ENCODE results near the gene CLEC2D. TPM values are rescaled to one million over a fixed set of nuclear protein-coding genes. Genes with fewer than 3 reads are reported as not detected.
A peak's percentile ranks its signal among the peaks of the same experiment; 100 is the strongest.
"Not testable (repeated sequence)": the region's sequence is repeated elsewhere in the genome, so short reads cannot be mapped to it uniquely, and the experiment has no call there.

Gene CLEC2D
- total and polyA plus RNA-seq, 5 experiments from 2014 or later, result 315 to 438 (median 389) TPM

GRCh38 chr12:9642606-9643265, 26.8 kb upstream of the CLEC2D start:
- Mint-ChIP-seq H3K36me3 (peaks cover 0 to 17% (median 5%) of the 10 kb centered on the region in 3 donors), H3K27me3 (no peaks in the 10 kb centered on the region), H3K4me1 (peaks cover 23 to 75% (median 65%) of the 10 kb centered on the region in 4 donors), H3K9me3 (peaks cover 0 to 23% (median 9%) of the 10 kb centered on the region in 9 donors), H3K27ac (peak overlapping the region; percentile 41 to 95 (median 83)), H3K4me3 (peak overlapping the region; percentile 8 to 72 (median 59))
- ATAC-seq, result no peak
- DNase-seq, result no peak
- POLR2A ChIA-PET, result interaction anchor here (0.6 to 1.2 kb wide), 4 partner anchors 11 to 100 kb away, joined by 3 to 4 read pairs (median 3); no protein-coding TSS in a partner anchor

- DNase-seq (no peak), ATAC-seq (no peak)
- Mint-ChIP-seq H3K27me3 (no peaks in the 10 kb centered on the region), H3K27ac (peak overlapping the region; percentile 41 to 95 (median 83)), H3K4me1 (peaks cover 23 to 73% (median 60%) of the 10 kb centered on the region in 4 donors), H3K9me3 (peaks cover 0 to 23% (median 9%) of the 10 kb centered on the region in 9 donors), H3K36me3 (peaks cover under 1 to 17% (median 5%) of the 10 kb centered on the region in 3 donors), H3K4me3 (peak overlapping the region; percentile 8 to 74 (median 59))
- POLR2A ChIA-PET, result interaction anchor here (0.6 to 1.2 kb wide), 4 partner anchors 10 to 99 kb away, joined by 3 to 4 read pairs (median 3); no protein-coding TSS in a partner anchor
These were observed 26.2 kb upstream of the CLEC2D start for GRCh38 chr12:9643266-9643660.

- not testable (repeated sequence) for DNase-seq, H3K27me3 Mint-ChIP-seq, ATAC-seq
- peaks cover 19 to 60% (median 53%) of the 10 kb centered on the region in 4 donors for H3K4me1 Mint-ChIP-seq
- peaks cover 13 to 24% (median 20%) of the 10 kb centered on the region in 3 donors for H3K36me3 Mint-ChIP-seq
- H3K9me3 Mint-ChIP-seq, result peaks cover 0 to 17% (median 9%) of the 10 kb centered on the region in 9 donors
- H3K4me3 Mint-ChIP-seq, result peak overlapping the region in 6 of 10 donors; percentile 7 to 59 (median 36)
- POLR2A ChIA-PET, result interaction anchor here (0.5 to 8.3 kb wide), 2 partner anchors 38 to 62 kb away, joined by 4 to 153 read pairs; no protein-coding TSS in a partner anchor
- peak overlapping the region in 9 of 10 donors; percentile 57 to 96 (median 63) for H3K27ac Mint-ChIP-seq
These were observed 24.4 kb upstream of the CLEC2D start for GRCh38 chr12:9644985-9645551.

- H3K4me3 Mint-ChIP-seq, result peak overlapping the region; percentile 77 to 100 (median 98)
- peaks cover 0 to 2% (median 0%) of the 10 kb centered on the region in 5 donors for H3K27me3 Mint-ChIP-seq
- DNase-seq (no peak), ATAC-seq (peak; percentile 16 to 17)
- H3K27ac Mint-ChIP-seq, result peak overlapping the region; percentile 96 to 99 (median 98)
- H3K9me3 Mint-ChIP-seq, result peaks cover 0 to 19% (median 9%) of the 10 kb centered on the region in 9 donors
- peaks cover 26 to 68% (median 53%) of the 10 kb centered on the region in 4 donors for H3K4me1 Mint-ChIP-seq
- POLR2A ChIA-PET, result interaction anchor here (1.2 to 17.2 kb wide), 15 partner anchors 10 to 114 kb away, joined by 3 to 547 read pairs (median 23); partner anchors contain the start of genes CD69 and CLEC2D
- peaks cover 19 to 29% (median 28%) of the 10 kb centered on the region in 3 donors for H3K36me3 Mint-ChIP-seq
These were observed 22.4 kb upstream of the CLEC2D start for GRCh38 chr12:9646794-9647781.

- peak; percentile 81 to 97 (median 92) for DNase-seq
- H3K27me3 Mint-ChIP-seq, result peaks cover 0 to 2% (median 0%) of the 10 kb centered on the region in 5 donors
These were observed 21.4 kb upstream of the CLEC2D start for GRCh38 chr12:9647825-9648700.

GRCh38 chr12:9648701-9649531, 20.6 kb upstream of the CLEC2D start:
- POLR2A ChIA-PET, result interaction anchor here (0.6 to 17.2 kb wide), 24 partner anchors 8 to 1622 kb away, joined by 3 to 547 read pairs (median 12); partner anchors contain the start of genes CD69, CLEC2B and CLEC2D
- Mint-ChIP-seq H3K36me3 (peaks cover 23 to 39% (median 32%) of the 10 kb centered on the region in 3 donors), H3K27ac (peak overlapping the region; percentile 96 to 99 (median 98)), H3K4me1 (peaks cover 27 to 67% (median 46%) of the 10 kb centered on the region in 4 donors), H3K27me3 (peaks cover 0 to 2% (median 0%) of the 10 kb centered on the region in 5 donors), H3K9me3 (peaks cover 0 to 17% (median 9%) of the 10 kb centered on the region in 9 donors), H3K4me3 (peak overlapping the region; percentile 94 to 100 (median 98))
- DNase-seq (peak in 1 of 10 donors; percentile 24), ATAC-seq (peak in 1 of 2 donors; percentile 4)

More at GRCh38 chr12:9647825-9648700, 21.4 kb upstream of the CLEC2D start:
- H3K4me1 Mint-ChIP-seq, result peaks cover 26 to 67% (median 46%) of the 10 kb centered on the region in 4 donors
- H3K27ac Mint-ChIP-seq, result peak overlapping the region; percentile 96 to 99 (median 98)
- H3K36me3 Mint-ChIP-seq, result peaks cover 19 to 31% (median 29%) of the 10 kb centered on the region in 3 donors
- H3K9me3 Mint-ChIP-seq, result peaks cover 0 to 17% (median 9%) of the 10 kb centered on the region in 9 donors
- POLR2A ChIA-PET, result interaction anchor here (0.6 to 17.2 kb wide), 25 partner anchors 9 to 1621 kb away, joined by 3 to 547 read pairs (median 7); partner anchors contain the start of genes CD69, CLEC2B and CLEC2D
- peak overlapping the region; percentile 94 to 100 (median 98) for H3K4me3 Mint-ChIP-seq
- peak; percentile 72 to 75 for ATAC-seq

GRCh38 chr12:9649532-9649940, 20.0 kb upstream of the CLEC2D start:
- ATAC-seq, result no peak
- POLR2A ChIA-PET, result interaction anchor here (2.0 to 17.2 kb wide), 9 partner anchors 14 to 109 kb away, joined by 12 to 547 read pairs (median 63); partner anchors contain the start of gene CLEC2D
- Mint-ChIP-seq H3K36me3 (peaks cover 28 to 44% (median 35%) of the 10 kb centered on the region in 3 donors), H3K4me1 (peaks cover 29 to 69% (median 48%) of the 10 kb centered on the region in 4 donors), H3K27ac (peak overlapping the region; percentile 96 to 99 (median 98)), H3K27me3 (peaks cover 0 to 2% (median 0%) of the 10 kb centered on the region in 5 donors), H3K4me3 (peak overlapping the region; percentile 94 to 100 (median 98)), H3K9me3 (peaks cover 0 to 20% (median 9%) of the 10 kb centered on the region in 9 donors)
- DNase-seq, result peak in 5 of 10 donors; percentile 31 to 48 (median 39)

GRCh38 chr12:9650151-9650576, 19.3 kb upstream of the CLEC2D start:
- ATAC-seq, result no peak
- Mint-ChIP-seq H3K4me3 (peak overlapping the region; percentile 94 to 100 (median 98)), H3K4me1 (peaks cover 35 to 69% (median 52%) of the 10 kb centered on the region in 4 donors), H3K27me3 (peaks cover 0 to 2% (median 0%) of the 10 kb centered on the region in 5 donors), H3K27ac (peak overlapping the region; percentile 96 to 99 (median 98)), H3K9me3 (peaks cover 0 to 16% (median 5%) of the 10 kb centered on the region in 9 donors), H3K36me3 (peaks cover 33 to 48% (median 40%) of the 10 kb centered on the region in 3 donors)
- POLR2A ChIA-PET, result interaction anchor here (0.9 to 17.2 kb wide), 17 partner anchors 9 to 905 kb away, joined by 3 to 547 read pairs (median 12); partner anchors contain the start of genes CLEC2B and CLEC2D
- DNase-seq, result peak in 1 of 10 donors; percentile 32

- POLR2A ChIA-PET, result interaction anchor here (0.9 to 17.2 kb wide), 18 partner anchors 10 to 218 kb away, joined by 3 to 547 read pairs (median 8); partner anchors contain the start of genes CLEC2B and CLEC2D
- peak in 8 of 10 donors; percentile 22 to 69 (median 46) for DNase-seq
- Mint-ChIP-seq H3K4me3 (peak overlapping the region; percentile 94 to 100 (median 98)), H3K27ac (peak overlapping the region; percentile 96 to 99 (median 98)), H3K9me3 (peaks cover 0 to 10% (median 5%) of the 10 kb centered on the region in 9 donors), H3K4me1 (peaks cover 39 to 71% (median 58%) of the 10 kb centered on the region in 4 donors), H3K36me3 (peaks cover 41 to 55% (median 42%) of the 10 kb centered on the region in 3 donors), H3K27me3 (peaks cover 0 to 2% (median 0%) of the 10 kb centered on the region in 5 donors)
- no peak for ATAC-seq
These were observed 18.2 kb upstream of the CLEC2D start for GRCh38 chr12:9651265-9651729.
